ENCODE data around the gene MSL2. TPM values are rescaled to one million over a fixed set of nuclear protein-coding genes. Genes with fewer than 3 reads are reported as not detected.

Gene MSL2
- total and polyA plus RNA-seq, 2 of the 8 experiments (the other 6 are each of a cell fraction or from before 2014, with no cell fraction given): 9.1 to 41.8 TPM

Other genes starting within 250 kb of the MSL2 start
- 14.0 and 15.2 TPM in 2 replicates for gene PPP2R3A, start 230.6 kb downstream of the MSL2 start, total RNA-seq (2021; fragmentation: NEBNext Ultra II Directional; extraction: Animal tissue kit (Norgen Biotek cat#: 25700))
- 2.9 and 4.1 TPM in 2 replicates for gene PPP2R3A, start 230.6 kb downstream of the MSL2 start, polyA plus RNA-seq (2011; rRNA removed)
- 56.7 and 60.2 TPM in 2 replicates for gene PCCB, start 54.0 kb upstream of the MSL2 start, total RNA-seq (2021; fragmentation: NEBNext Ultra II Directional; extraction: Animal tissue kit (Norgen Biotek cat#: 25700))
- gene PCCB, start 54.0 kb upstream of the MSL2 start, polyA plus RNA-seq (2011; rRNA removed): 60.8 and 84.4 TPM in 2 replicates